Measurements from ENCODE around the gene DELE1.

The DELE1 gene

DNA sequence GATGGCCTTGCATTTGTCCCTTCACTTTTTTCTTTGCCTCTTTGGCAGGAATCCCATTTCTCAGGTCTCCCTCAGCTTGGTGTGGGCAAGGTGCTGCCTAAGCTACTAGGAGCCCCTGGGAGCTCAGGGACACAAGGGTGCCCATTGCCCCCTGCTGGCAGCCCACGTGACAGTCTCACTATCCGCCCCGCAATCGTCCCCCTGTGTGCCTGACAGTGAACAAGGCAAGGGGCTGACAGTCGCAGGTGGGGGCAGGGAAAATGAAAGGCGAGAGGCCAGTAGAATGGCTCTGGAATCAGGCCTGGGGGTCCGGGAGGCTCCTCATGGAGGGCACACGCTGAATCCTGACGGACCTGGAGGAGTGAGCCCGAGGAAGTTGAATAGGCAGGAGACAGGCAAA is 36.3 kb downstream of the DELE1 start:
- peak; percentile 25 for DNase-seq

DNA sequence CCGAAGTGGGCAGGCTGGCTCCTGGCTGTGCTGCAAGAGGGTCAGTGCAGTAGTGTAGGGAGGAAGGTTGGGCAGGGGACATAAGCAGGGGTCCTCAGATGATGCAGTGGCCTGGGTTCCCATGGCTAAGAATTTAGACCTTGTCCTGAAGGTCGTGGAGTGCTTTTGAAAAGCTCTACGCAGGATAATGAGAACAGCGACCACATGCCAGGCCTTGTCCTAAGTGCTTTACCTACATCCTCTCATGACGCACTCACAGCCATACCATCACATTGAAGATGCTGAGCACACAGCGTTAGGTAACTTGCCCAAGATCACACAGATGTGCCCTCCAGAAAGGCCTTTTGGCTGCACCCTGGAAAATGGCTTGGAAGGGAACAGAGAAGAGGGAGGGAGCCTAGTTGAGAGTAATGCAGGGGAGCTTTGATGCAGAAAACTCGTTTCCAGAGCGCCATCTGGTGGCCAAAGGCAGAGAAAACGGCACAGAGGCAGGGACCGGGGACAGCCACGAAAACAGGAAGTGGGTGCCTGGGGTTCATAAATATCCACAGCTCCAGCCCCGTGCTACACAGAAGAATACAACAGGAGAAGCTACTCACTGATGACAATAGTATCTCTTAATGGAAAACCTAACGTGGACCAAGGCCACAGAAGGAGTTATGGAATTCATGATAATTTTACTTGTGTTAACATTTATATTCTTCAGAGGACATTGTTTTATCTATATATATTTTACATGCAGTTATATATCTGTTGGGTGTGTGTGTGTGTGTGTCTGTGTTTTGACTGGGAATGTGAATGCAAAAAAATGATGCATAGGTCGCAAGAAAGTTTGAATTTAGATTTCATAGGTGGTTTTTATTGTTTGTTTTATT is 37.0 kb downstream of the DELE1 start:
- DNase-seq = peak; percentile 88

DNA sequence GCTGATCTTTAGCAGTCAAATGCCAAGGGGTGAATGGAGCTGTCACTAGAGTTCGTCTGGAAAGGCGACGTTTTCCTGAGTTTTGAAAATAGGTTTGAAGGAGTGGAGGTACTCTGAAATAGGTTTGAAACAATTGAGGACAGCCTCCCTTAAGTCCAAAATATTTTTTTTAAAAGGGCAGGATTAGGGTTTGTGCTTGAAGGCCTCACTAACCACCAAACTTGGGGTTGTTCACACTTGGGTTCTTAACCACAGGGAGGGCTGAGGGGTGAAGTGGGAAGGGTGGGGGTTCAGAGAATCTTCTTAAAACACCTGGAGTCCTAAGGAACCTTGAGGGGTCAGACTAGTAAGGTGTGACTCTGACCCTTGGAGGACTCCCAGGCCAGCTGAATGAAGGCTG is 37.8 kb downstream of the DELE1 start:
- DNase-seq = no peak

DNA sequence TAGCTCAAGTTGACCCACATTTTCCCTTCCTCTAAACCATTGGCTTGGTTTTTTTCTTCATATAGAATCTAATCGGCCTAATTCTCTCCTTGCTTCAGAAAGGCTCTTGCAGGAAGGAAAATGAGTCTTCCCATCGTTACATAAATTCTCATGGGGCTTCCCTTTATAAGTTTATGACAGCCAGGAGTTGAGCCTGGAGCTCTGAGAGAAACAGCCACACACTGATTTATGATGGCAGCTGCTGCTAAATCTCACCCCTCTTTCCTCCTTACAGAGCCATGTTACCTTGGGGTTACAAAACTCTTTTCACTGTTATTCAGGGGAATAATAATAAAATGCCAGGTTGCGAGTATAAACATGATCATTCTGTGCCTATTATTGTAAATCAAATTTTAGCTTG is 40.0 kb downstream of the DELE1 start:
- DNase-seq = no peak

DNA sequence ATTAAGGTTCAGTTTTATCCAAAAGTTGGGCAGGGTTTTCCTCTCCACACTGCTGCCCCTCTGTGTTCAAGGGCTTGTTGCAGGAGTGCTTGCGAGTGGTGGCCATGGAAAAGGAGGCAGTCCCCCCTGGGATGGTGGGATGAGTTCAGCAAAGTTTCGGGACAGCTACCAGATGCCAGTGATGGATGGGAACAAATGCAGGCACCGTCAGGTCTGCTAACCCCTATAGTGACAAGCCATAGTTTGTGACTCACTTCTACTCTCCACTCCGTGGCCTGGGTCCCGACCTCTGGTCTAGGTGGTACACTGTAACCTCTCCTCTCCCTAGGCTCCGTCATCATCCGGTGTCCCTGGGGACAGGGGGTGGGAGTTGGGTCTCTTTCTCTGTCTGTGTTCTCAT is 41.4 kb downstream of the DELE1 start:
- no peak for DNase-seq

DNA sequence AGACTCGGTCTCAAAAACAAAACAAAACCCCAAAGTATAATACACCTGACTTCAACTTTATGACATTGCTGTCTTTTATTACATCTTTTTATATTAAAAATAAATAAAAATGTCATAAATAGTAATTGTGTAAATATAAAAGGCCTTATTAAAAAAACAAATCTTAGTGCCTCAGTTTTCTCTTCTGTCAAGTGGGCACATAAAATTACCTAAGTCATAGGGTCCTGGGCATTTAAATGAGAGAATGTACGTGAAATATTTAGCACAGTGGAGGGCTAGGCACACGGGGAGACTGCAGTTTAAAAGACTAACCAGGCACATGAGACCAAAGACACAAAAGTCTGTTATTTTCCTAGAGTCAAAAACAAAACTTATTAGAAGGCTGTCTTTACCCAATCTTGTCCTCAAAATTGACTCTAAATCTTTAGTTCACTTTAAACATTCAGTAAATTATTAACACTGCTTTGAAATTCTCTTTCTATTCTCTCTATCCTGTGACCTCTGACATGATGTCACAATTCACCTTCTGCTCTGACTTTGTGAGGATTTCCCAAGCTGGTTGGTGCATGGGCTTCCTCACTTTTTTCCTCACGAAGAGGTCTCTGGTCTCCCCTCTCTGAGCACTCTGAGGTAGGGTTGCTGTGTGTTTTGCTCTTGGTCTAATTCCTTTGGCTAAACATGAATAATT is 42.7 kb downstream of the DELE1 start:
- no peak for DNase-seq

DNA sequence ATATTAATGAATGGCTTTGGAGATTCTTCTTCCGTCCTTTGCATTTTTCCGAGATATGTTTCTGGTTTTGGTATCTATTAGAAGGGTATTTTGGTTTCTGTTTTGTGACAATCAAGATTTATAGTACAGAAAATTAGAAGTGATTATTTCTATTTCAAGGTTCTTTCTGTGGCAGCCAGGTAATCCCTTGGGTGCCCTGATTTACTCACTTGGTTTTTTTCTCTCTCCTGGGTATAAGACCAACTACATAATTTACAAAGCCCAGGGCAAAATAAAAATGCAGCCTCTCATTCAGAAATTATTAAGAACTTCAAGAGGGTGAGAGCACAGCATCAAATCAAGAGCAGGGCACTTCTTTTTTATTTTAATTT is 43.3 kb downstream of the DELE1 start:
- no peak for DNase-seq

DNA sequence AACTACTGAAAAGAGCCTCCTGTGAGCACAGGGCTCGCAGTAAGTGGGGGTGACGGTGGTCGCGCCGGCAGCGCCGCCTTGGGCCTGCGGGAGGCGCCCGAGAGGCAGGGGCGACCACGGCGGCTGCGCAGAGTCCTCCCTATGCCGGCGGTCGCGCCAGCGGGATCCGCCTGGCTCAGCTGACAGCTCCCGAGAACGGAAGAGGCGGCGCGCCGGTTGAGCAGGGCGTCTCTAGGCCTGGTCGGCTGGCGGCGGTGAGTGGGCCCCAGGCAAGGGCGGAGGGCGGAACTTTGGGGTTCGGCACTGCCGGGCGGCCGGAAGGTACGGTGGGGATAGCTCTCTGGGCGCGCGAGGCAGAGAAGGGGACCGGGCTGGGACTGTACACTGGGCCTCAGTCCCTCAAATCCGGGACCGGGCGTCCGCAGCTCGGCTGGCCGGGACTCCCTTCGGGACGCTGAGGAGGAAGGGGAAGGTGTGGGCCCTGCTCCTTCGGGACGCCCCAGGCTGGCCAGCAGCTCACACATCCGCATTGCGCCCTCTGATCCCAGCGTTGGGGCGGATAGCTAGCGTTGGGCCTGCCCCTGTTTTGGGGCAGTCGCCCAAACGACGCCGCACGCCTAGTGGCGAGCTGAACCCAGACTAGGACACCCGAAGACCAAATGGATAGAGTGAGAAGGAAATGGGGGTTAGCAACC is 45.4 kb downstream of the DELE1 start, which contains the start of gene RNF14:
TSS of gene RNF14 (plus strand) at position 192 of the 695 bp plus-strand sequence. CDS start 4,484 bp downstream, outside the sequence.
- DNase-seq = peak; percentile 96

DNA sequence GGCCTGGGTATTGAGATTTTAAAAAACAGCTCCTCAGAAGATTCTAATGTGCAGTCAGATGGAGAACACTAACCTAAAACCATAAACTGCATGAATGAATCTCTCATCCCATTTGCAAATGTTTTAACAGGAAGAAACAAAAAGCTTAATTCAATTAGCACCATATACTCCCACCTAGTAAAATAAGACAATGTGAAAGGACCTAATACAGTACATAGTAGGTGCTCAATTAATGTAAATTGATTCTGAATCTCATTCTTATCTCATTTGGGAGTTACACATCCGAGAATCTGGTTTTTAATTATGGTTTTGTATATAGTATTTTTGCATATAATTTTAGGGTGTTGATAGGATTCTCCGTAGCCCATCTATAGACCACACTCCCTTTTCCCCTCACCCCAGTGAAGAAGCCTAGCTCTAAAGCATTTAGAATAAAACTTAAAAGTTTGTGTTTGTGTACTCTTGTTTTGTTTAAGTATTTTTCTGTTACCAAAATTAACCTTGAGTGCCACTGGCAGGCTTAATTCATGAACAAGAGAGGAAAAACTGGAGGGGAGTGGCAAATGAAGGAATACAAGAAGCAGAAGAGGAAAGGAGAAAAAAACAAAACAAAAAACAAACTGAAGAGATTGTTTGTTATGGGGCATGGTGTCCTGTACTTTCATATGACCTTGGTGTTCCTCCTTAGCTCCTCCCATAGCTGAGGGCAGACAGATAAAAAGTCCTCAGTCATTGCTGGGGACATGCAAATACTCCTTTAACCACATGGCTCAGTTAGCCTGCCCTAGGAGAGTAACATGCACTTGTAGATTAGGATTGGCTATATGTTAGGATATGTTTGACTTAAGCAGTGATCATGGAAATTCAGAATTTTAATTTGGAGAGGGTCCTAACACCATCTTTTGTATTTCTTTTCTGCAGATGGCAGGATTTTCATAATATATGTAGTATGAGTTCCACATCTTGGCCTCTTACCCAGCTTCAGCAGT is 46.4 kb downstream of the DELE1 start:
- DNase-seq = no peak

DNA sequence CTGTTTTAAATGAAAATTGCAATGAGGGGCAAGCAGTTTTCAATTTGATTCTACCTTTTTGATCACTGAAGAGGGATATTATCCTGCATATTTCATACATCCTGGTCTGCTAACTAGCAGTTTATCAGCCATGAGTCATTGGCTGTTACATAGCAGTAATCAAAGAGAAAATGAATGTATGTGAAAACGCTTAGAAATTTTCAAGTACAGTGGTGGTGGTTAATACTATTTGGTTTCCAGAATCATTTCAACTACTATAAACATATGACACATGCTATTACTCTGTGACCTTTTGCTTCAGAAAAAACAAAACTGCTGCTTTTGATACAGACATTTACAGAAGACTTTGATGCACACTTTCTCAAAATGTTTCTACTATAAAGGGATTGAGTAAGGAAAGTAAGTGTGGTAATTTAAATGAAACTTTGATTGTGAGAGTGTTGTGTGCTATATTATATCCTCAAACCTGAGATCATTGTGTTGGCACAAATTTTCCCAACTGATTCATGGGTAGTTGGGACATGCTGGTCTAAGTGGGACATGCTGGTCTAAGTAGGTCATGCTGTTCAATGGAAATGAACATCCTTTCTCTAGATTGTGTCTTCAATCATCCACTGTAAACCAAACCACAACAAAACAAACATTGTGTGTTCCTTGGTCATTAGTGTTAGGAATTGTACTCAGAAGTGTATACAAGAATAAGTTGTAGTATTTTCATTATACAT is 50.4 kb downstream of the DELE1 start:
- no peak for DNase-seq

DNA sequence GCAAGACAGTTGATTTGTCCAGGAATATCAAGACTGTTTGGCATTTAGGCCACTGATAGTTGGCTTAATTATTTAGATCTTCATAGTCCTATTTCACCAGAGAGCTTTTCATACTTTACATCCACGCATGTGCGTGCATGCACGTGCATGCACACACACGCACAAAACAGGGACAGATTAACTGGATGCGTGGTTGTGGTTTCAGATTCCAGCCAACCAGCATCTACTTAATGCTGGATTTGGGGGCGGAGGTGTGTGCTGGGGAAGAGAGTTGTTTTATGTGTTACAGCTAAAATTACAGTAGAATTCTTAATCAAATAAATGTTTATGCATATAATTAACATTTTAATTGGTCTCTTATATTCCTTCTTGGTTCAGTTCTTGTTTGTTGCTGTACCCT is 52.5 kb downstream of the DELE1 start:
- no peak for DNase-seq

DNA sequence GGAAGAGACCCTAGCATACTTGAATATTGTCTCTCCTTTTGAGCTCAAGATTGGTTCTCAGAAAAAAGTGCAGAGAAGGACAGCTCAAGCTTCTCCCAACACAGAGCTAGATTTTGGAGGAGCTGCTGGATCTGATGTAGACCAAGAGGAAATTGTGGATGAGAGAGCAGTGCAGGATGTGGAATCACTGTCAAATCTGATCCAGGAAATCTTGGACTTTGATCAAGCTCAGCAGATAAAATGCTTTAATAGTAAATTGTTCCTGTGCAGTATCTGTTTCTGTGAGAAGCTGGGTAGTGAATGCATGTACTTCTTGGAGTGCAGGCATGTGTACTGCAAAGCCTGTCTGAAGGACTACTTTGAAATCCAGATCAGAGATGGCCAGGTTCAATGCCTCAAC is 54.7 kb downstream of the DELE1 start:
- DNase-seq = no peak

DNA sequence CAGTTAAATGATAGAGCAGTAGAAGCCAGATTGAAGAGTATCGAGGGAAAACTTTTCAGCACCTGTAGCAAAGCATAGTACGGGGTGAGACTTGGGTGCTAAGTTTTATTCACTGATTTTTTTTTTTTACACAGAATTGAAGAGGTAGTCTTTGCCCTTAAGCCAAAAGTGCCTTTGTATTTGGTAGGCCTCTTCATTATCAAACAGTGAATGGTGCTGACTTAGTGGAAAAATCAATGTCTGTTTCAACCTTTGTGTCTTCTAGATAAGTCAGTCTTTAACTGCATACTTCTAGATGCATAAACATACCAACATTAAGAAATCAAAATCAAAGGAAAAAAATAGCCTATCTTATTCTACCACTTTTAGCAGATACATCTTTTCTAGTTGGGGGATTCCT is 59.0 kb downstream of the DELE1 start:
- no peak for DNase-seq

DNA sequence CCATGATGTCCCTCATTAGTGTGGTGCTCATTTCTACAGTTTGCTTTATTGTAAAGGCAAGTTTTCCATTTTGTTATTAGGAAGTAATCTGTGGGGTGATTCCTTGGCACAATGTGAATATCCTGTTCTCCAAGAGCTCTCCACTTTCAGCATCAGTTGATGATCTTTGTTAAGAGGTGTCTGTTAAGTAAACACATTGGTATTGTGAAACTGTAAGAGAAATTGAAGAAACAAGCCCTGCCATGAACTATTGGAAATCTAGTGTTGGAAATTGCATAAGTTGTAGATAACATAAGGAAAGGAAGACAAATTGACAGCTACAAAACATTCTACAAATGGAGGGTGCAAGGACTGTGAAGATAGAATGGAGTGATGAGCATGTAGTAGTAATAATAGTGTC is 62.4 kb downstream of the DELE1 start:
- no peak for DNase-seq

DNA sequence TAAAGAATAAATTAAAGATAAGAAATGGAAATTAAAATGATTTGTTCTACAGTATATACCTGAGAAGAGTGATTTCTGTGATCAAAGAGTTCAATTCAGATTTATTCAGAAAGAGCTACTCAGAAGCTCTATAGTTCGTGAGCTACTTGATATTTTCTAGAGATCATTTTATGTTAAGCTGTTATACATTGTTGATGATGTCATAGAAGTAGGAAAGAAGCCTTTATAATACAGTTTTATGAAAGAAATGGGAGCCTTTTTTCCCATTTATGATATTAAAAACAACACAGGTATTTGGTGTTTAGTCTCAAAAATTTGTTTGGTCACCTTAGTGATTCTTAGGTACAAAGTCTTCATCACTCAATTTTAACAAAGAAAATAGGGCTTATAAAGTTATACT is 66.0 kb downstream of the DELE1 start:
- no peak for DNase-seq
